Fibroblast of skin of abdomen (primary cell): Measurements from ENCODE around the gene PRKG1. TPM values are rescaled to one million over a fixed set of nuclear protein-coding genes. Genes with fewer than 3 reads are reported as not detected.

Experiments used
- DNase-seq: peaks from one replicate; pipeline ENCODE4 v3.0.0-alpha.2; 2013
- polyA plus RNA-seq, 2 experiments: library from polyadenylated mRNA; unstranded; fragments of 120-200 nt; gene quantifications; one replicate each; pipeline ENCODE4 v1.2.1, GENCODE V29; 2013; ENCODE audit not compliant: insufficient read length in 2 of 2

PRKG1 gene
- 14.1 TPM for polyA plus RNA-seq (2013, experiment 1 of 2; ENCODE audit: insufficient read length)
- polyA plus RNA-seq (2013, experiment 2 of 2; ENCODE audit: insufficient read length): 12.9 TPM

GRCh38 chr10:51074238-51075028, at the start of gene PRKG1:
TSS of gene PRKG1 (plus strand) at chr10:51074487.
- DNase-seq: peak; percentile 80

DNA sequence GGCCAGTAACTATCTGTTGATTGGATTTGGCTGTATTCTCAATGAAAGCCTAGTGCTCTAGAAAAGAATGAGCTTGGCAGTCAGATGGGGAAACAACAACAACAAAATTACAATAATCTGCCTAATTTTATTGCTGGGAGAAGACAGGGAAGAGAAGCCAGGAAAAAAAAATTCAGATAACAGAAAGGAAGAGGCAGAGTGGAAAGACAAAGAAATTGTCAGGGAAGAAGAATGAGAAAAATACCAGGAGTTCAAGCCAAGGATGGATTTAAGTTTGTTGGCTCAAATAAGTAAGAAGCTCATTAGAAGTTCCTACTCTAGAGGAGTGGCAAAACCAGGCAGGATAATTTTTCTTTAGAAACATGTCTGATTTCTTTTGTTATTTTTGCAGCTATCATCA, 45.9 kb upstream of the PRKG1 start:
- DNase-seq: no peak

DNA sequence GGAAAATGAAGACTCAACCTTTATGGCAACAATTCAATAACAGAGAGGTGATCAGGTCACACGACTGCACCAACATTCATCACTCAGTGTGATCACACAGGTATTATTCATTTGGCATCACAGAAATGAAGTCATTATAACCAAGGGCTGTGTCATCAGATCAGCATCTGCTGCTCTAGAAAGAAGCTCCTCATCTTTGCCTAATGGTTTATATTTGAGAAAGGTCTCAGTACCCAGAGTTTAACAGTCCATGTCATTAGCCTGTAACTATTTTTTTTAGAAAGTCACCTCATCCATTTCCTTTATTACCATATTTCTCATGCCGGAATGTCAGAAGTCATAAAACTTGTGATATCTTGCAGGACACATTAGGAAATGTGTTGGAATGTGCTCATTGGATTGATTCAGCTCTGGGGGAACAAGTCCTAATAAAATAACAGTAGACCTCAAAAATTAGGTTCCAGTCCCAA, 45.1 kb upstream of the PRKG1 start:
- peak; percentile 72 for DNase-seq

- DNase-seq: peak; percentile 38
These were observed 43.8 kb upstream of the PRKG1 start for GRCh38 chr10:51030480-51030879.

GRCh38 chr10:51031950-51032349, 42.3 kb upstream of the PRKG1 start:
- no peak for DNase-seq

GRCh38 chr10:51034769-51035168, 39.5 kb upstream of the PRKG1 start:
- DNase-seq: no peak

DNA sequence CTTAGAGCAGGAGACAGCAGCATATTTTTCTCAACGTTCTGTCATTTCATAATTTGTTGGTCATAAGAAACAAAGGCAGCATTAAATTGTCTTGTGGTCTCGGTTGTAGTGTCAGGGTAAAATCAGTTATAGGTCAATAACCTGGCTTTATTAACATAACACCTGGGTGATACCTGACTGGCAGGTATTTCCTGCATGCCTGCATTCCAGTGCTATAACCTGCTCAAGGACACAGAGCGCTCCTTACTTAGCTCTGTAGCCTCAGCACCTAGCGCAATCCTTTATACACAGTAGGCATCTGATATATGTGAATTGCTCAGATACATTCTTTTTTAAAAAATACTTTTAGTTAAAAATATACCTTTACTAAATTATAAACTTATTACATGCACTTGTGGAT, 38.9 kb upstream of the PRKG1 start:
- DNase-seq: no peak

DNA sequence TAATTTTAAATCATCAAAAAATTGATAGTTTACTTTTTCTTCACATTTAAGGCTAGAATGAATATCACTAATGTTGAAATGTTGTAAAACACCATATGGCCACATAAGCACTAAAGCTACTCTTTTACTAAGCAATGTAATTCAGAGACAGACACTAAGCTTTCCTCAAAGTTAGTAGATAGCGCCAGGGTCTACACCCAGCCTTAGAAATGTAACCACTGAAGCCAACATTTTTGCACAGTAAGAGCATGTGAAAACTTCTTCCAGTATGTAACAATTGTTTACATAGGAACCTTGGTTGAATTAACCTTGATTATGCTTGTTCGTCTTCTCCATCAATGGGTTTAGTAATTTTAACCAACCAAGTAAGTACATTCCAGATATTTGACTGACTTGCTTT, 28.4 kb upstream of the PRKG1 start:
- no peak for DNase-seq

DNA sequence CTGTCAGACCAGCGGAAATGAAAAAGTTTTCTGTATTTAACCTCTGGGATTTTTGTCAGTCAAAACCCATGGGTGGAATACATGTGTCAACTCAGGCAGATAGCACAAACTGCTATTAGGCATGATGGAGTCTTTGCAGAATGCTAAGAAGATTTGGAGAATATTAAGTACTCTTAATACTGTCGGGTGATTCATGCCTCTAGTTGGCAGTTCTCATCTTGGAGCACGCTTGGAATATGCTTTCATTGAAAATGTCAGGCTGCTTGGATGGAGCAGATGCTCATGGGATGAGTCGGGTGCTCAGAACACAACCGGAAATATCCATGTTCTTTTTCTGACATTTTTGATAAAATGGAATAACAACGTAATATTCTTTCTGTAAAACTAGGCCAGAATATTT, 27.6 kb upstream of the PRKG1 start:
- DNase-seq: no peak

- DNase-seq: no peak
These were observed 26.4 kb upstream of the PRKG1 start for GRCh38 chr10:51047857-51048256.

DNA sequence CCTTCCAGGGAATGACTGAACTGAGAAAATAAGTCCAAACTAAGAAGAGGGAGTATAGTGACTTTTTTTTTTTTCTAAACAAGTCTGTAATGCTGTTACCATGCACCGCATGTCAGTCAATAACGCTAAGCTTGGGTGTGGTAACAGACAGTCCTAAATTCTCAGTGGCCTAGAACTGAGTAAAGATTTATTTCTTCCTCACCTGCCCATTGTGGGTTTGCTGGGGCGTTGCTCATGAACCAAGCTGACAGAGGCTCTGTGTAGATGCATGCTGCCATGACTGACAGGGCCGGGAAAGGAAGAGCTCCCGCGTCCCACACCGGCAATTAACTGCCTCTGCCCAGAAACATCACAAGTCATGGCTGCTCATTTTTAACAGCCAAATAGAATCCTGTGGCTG, 25.5 kb upstream of the PRKG1 start:
- no peak for DNase-seq

GRCh38 chr10:51052163-51052562, 22.1 kb upstream of the PRKG1 start:
- DNase-seq: no peak

DNA sequence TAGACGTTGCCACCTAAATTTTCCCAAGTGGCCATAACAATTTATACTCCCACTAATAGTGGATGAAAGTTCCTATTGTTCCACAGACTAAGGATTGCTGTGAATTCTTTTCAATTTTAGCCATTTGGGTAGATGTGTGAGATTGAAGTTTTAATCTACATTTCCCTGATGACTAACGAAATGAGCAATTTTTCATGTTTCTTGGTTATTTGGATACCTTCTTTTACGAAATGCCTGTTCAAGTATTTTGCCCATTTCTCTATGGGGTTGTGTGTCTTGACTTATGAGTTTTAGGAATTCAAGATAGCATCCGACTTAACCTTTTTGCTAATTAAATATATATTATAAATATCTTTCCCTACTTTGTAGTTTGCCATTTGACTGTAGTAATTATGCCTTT, 16.4 kb upstream of the PRKG1 start:
- DNase-seq: no peak

GRCh38 chr10:51063166-51063565, 11.1 kb upstream of the PRKG1 start:
- DNase-seq: no peak

- peak; percentile 61 for DNase-seq
These were observed 10.4 kb upstream of the PRKG1 start for GRCh38 chr10:51063659-51064535.

DNA sequence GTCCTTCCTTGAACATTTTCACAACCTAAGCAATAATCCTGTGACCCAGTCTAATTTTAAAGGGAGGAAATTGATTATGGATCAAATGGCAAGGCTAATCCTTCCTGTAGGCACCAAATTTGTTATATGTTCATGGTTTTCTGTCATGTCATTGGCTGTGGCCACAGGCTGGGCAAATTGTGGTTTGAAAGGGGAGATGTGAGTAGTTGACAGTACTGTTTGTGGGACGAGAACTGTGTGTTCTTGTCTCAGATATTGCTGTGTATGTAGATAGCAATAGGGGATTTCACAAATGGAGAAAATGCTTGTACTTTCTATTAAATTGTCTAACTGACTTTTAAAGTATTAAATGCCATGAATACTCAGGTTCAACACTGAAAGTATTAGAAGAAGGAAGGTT, 8.1 kb upstream of the PRKG1 start:
- no peak for DNase-seq

- no peak for DNase-seq
These were observed 2.1 kb upstream of the PRKG1 start for GRCh38 chr10:51072210-51072609.

GRCh38 chr10:51072921-51073434, 1.3 kb upstream of the PRKG1 start:
- no peak for DNase-seq

DNA sequence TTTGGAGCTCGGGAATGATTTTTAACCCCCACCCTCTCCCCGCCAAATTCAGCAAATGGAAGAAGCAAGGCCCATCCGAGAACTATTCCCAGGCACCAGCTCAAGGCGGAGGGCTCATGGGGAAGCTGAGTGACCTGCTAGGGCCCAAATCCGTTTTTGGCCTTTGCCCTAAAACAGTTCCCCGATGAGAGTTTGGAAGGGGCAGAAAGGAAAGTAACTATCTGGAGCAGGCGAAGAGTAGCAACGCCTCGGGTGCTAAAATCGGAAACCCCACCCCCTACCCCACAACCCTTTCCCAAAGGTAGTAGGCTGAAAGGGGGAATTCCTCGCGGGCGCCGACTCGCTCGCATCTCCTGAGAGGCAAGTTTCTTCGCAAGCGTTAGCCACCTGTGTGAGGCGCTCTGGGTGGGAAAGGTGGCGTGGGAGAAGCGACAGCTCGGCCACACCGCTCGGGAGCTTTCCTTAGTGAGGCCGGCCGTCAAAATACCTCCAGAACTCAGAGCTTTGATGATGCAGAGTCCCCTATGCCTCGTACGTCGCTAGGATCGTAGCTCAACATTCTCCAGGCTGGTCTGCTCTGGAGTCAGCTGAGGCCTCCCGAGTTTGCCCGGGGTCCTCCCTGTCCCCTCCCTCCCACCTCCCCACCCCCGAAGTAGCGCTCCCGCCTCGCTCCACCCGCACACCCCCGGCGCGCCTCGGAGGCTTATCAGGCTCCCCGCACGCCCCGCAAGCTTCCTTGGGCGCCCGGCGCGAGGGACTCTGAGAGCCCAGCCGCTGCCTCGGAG, 642 bp upstream of the PRKG1 start:
- peak; percentile 22 for DNase-seq

DNA sequence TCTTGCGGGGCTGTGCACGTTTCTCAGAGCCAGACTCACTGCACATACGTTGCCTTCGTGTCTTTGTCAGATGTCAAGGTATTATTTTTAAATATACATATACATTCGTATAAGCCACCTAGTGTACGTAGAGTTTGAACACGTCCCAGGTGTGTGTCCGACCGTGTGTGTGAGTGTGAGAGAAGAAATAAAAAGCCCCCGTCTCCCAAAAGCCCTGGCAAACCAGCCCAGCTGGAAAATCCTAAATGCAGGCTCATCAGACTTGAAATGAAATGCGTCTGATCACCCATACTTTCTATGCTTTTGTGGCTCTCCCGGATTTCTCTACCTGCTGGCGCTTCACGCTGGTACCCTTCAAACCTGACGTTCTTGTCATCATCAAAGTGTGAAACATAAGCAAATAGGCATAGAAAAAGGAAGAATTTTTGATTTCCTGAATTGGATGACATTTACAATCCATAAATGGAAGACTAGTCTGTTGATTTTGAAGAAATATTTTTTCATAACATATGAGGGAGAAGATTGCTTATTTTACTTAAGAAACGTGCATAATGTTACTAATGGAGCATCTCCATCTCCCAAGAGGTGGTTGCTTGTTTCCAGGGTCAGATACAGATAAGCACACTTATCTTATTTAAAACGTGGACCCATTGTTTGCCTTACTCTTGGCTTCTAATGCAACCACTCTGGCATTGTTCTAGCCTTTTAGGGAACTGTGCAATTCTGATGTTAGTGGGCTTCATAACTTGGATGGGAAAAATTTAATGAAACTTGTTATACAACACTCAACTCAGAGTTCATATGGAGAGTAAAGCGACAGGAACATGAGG, 971 bp downstream of the PRKG1 start:
- no peak for DNase-seq

- no peak for DNase-seq
These were observed 1.6 kb downstream of the PRKG1 start for GRCh38 chr10:51075873-51076229.
